Mesodermal cell (in vitro differentiated cells): ENCODE measurements around the gene HSD17B10.
A peak's percentile ranks its signal among the peaks of the same experiment; 100 is the strongest.

Source experiments
- H3K27ac ChIP-seq: 2 replicates; pipeline ENCODE4 v1.7.0; 2013; ENCODE audit warnings: mild to moderate bottlenecking, low read depth, low read length, moderate library complexity; ENCODE audit not compliant: severe bottlenecking
- H3K36me3 ChIP-seq: 2 replicates; pipeline ENCODE4 v1.7.1; 2013; ENCODE audit warnings: mild to moderate bottlenecking, low read length, moderate library complexity; ENCODE audit not compliant: control insufficient read depth, insufficient read depth
- H3K4me1 ChIP-seq: one replicate; pipeline ENCODE4 v1.7.1; 2013; ENCODE audit warnings: mild to moderate bottlenecking, low read length; ENCODE audit not compliant: insufficient read depth, control insufficient read depth, poor library complexity, severe bottlenecking
- H3K4me3 ChIP-seq: 2 replicates; pipeline ENCODE4 v1.7.0; 2013; ENCODE audit warnings: low read length, control low read depth, mild to moderate bottlenecking; ENCODE audit not compliant: insufficient read depth, poor library complexity, severe bottlenecking; ENCODE audit errors: extremely low read depth
- H3K9me3 ChIP-seq: 2 replicates; pipeline ENCODE4 v1.7.1; 2013; ENCODE audit warnings: mild to moderate bottlenecking, low read length, moderate library complexity; ENCODE audit not compliant: control insufficient read depth
- WGBS, 2 experiments: methylation state at CpG; one replicate each; pipeline ENCODE4 v1.1.5; 2013; ENCODE audit warnings: missing lambda C conversion rate in 2 of 2; ENCODE audit not compliant: insufficient coverage in 2 of 2; 5-methylcytosine and 5-hydroxymethylcytosine counted together

HSD17B10 gene

DNA sequence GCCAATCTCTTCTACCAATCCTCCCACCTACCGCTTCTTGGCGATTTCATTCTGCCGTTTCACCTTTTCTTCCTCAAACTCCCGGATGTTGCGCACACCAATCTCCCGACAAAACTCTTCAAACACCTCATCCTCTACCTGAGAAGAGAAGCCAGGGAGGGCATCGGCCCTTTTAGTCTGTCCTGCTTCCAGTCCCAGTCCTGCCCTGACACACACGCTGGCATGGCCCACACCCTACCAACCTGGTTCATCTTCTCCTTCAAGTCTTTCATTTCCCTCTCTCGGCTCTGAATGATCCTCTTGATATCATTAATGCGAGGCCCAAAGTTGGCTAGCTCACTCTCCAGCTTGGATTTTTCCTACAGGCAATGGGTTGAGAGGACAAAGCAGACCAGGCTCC, 30.6 kb downstream of the HSD17B10 start:
- H3K9me3 ChIP-seq = no peaks in the 10 kb centered on the region
- H3K36me3 ChIP-seq = peaks cover 71% of the 10 kb centered on the region
- H3K4me1 ChIP-seq = no peaks in the 10 kb centered on the region
- WGBS, 2 experiments = 90 to 98% methylated on average over 2 to 7 of the region's 10 CpGs
- H3K4me3 ChIP-seq = no peak overlapping the region
- H3K27ac ChIP-seq = no peak overlapping the region

DNA sequence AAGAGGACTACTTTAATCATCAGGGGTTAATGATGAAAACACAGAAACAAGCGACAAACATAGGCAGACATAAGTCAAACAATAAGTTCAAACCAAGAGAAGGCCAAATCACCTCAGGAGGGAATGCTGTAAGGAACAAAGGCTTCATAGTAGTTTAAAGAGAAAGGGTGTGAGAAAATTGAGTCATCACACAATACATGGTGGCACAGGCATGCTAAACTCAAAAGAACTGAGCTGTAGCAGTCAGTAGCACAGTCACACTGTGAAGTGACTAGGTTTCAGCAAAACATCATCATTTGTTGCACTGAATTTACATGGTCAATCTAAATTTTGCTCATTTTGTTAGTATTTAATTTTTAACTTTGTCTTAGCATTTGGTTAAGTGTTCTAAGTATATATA, 36.0 kb downstream of the HSD17B10 start:
- peaks cover 41% of the 10 kb centered on the region for H3K36me3 ChIP-seq
- no CpG with 5 or more reads among the region's 1 CpG for WGBS, 2 experiments
- no peak overlapping the region for H3K4me3 ChIP-seq
- no peaks in the 10 kb centered on the region for H3K4me1 ChIP-seq
- H3K27ac ChIP-seq = no peak overlapping the region
- no peaks in the 10 kb centered on the region for H3K9me3 ChIP-seq

DNA sequence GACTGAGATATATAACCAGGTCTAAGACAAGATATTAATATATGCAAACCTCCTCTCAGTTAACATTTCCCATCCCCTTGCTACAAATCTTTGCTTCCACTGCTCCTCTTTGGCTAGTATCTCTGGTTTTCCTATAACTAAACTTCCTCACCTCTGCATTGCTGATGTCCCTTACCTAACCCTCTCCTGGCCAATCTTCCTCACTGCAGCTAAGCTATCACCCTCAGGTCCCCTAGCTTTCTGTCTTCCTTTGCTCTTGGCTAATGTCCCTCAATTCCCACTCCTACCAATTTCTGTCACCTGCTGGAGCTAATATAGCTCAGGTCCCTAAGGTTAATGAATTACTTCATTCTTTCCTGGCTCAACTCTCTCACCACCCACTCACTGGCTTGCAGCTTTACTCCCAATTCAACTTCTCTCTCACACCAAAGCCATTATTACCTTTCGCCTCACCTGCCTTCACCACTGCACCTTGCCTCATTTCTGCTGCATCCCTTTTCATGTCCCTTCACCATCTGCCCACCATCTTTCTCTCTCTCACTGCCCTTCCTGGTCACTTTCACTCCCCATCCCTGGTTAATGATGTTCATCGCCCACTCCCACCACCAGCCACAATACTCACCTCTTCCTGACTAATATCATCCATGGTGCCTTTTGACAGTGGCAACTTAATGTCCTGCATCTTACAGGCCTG, 38.4 kb downstream of the HSD17B10 start:
- Histone ChIP-seq H3K36me3 (peaks cover 27% of the 10 kb centered on the region), H3K9me3 (no peaks in the 10 kb centered on the region), H3K4me3 (no peak overlapping the region), H3K27ac (no peak overlapping the region), H3K4me1 (no peaks in the 10 kb centered on the region)
- WGBS, 2 experiments = 92 to 94% methylated on average over 2 of the region's 2 CpGs

DNA sequence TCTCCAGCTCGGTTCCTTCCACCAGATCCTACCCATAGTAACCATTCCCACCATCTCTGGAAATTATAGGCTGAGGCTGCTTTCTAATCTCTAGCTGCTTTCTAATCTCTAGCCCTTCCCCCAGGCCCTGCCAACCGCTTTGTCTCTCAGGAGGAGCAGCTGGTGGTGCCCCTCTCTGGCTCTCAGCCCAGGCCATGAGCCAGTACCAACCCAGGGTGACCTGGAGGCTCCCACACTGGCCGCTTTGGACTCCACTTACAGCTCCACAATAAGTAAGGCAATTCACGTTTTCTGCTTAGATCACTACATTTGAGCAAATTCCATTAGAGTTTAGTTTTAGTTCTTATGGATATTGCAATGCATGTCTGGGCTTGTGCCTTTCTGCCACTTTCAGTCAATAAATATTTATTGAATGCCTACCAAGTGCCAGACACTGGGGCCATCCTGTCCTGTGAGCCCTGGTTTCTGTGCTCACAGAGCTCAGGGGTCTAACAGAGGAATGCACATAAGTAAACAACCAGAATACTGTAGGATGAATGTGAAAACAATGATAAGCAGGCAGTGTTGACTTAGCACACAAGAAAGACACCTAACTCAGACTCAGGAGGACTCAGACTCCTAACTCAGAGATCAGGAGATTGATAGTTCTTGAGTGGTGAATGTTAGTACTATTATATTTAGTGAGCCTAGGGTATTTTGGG, 50.6 kb downstream of the HSD17B10 start:
- 60 to 100% methylated on average over 1 to 2 of the region's 4 CpGs for WGBS, 2 experiments
- Histone ChIP-seq H3K27ac (peak overlapping the region; percentile 29), H3K36me3 (peaks cover 57% of the 10 kb centered on the region)

More for the DNA sequence above, 50.6 kb downstream of the HSD17B10 start:
- Histone ChIP-seq H3K4me3 (no peak overlapping the region), H3K4me1 (peaks cover 6% of the 10 kb centered on the region), H3K9me3 (no peaks in the 10 kb centered on the region)
